22Rv1 (cell line): Measurements from ENCODE around the gene WNT7A.

Experiments
- CTCF ChIP-seq: fragments of 450-650 bp; IDR thresholded peaks from 2 replicates; pipeline ENCODE4 v1.5.1; 2017; ENCODE audit warnings: mild to moderate bottlenecking
- ZFX ChIP-seq: fragments of 450-650 bp; IDR thresholded peaks from 2 replicates; pipeline ENCODE4 v1.6.1; 2017; ENCODE audit warnings: antibody characterized with exemption, borderline replicate concordance

GRCh38 chr3:13846238-13846637 lies 33.6 kb downstream of the WNT7A start:
- TF ChIP-seq CTCF (no peak), ZFX (no peak)
